Measurements from ENCODE around the gene DAB2IP.

The DAB2IP gene

GRCh38 chr9:121831869-121832268 lies 180.4 kb downstream of the DAB2IP start:
- H3K4me3 ChIP-seq = no peak overlapping the region
- H3K9me3 ChIP-seq = no peaks in the 10 kb centered on the region

GRCh38 chr9:121833061-121833460 lies 181.6 kb downstream of the DAB2IP start:
- H3K36me3 ChIP-seq = no peaks in the 10 kb centered on the region
- H3K4me1 ChIP-seq = 0 out of 2 replicates have a peak, but pooled peaks cover 5% of the 10 kb centered on the region
- H3K27ac ChIP-seq = no peak overlapping the region
- no peak overlapping the region for H3K4me2 ChIP-seq
- H3K4me3 ChIP-seq = no peak overlapping the region
- H3K27me3 ChIP-seq = no peaks in the 10 kb centered on the region
- H3K9ac ChIP-seq = no peak overlapping the region
- H4K20me1 ChIP-seq = no peaks in the 10 kb centered on the region
- no peak for TF ChIP-seq Cebpa-rat (IDR thresholded peaks at IDR 0.05)
- H3K9me3 ChIP-seq = no peaks in the 10 kb centered on the region

More at GRCh38 chr9:121831869-121832268, 180.4 kb downstream of the DAB2IP start:
- H3K36me3 ChIP-seq = no peaks in the 10 kb centered on the region
- no peak for TF ChIP-seq Cebpa-rat (IDR thresholded peaks at IDR 0.05)
- H3K4me1 ChIP-seq = 0 out of 2 replicates have a peak, but pooled peaks cover 5% of the 10 kb centered on the region
- H3K27ac ChIP-seq = no peak overlapping the region
- no peaks in the 10 kb centered on the region for H3K27me3 ChIP-seq
- no peak overlapping the region for H3K4me2 ChIP-seq
- H3K9ac ChIP-seq = no peak overlapping the region
- H4K20me1 ChIP-seq = no peaks in the 10 kb centered on the region

Data from BLaER1 (cell line).